ENCODE measurements around the gene ZNF718. TPM values are rescaled to one million over a fixed set of nuclear protein-coding genes. Genes with fewer than 3 reads are reported as not detected.

Gene ZNF718
- total and polyA plus RNA-seq, 2 donors (not counting 3 experiments of a cell fraction or from before 2014, with no cell fraction given): 0.99 to 12.1 TPM

DNA sequence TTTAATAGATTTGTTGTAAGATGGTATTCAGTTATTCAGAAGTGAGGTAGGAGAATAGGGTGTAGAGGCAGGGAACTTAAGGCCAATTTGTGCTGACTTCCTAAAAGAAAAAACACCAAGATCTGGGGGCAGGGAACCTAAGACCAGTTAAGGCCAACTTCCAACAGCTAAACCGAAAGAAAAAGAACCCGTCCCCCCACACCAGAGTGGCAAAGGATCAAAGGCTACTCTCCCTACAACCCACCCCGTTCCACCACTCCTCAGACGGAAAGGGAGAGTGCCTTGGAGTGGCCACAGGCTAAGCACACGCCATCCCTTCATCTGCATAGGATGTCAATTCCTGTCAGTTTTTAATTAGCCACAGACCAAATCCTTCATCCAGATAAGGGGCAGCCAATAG lies 3.7 kb upstream of the ZNF718 start:
- peaks cover 7% of the 10 kb centered on the region for H3K79me2 ChIP-seq (ENCODE audit: control insufficient read depth, insufficient read depth, low read length)
- H3K4me1 ChIP-seq (ENCODE audit: control insufficient read depth, extremely low read depth, insufficient read depth, low read length): peaks cover 3% of the 10 kb centered on the region
- no peak for DNase-seq (ENCODE audit: low read depth, low spot score)
- TF ChIP-seq MYC (IDR thresholded peaks at IDR 0.05; ENCODE audit: low read depth, low read length) (no peak), POLR2AphosphoS5 (IDR thresholded peaks at IDR 0.05; ENCODE audit: insufficient read depth, low read depth, low read length) (no peak), FOS (IDR thresholded peaks at IDR 0.05; ENCODE audit: borderline replicate concordance, insufficient read depth, low read length) (no peak), POLR2A (IDR thresholded peaks at IDR 0.05; ENCODE audit: low read depth, low read length) (no peak), GATA2 (IDR thresholded peaks at IDR 0.05; ENCODE audit: insufficient read depth, insufficient read length, low read depth, low read length) (no peak)
- TF ChIP-seq, protein P1, sequence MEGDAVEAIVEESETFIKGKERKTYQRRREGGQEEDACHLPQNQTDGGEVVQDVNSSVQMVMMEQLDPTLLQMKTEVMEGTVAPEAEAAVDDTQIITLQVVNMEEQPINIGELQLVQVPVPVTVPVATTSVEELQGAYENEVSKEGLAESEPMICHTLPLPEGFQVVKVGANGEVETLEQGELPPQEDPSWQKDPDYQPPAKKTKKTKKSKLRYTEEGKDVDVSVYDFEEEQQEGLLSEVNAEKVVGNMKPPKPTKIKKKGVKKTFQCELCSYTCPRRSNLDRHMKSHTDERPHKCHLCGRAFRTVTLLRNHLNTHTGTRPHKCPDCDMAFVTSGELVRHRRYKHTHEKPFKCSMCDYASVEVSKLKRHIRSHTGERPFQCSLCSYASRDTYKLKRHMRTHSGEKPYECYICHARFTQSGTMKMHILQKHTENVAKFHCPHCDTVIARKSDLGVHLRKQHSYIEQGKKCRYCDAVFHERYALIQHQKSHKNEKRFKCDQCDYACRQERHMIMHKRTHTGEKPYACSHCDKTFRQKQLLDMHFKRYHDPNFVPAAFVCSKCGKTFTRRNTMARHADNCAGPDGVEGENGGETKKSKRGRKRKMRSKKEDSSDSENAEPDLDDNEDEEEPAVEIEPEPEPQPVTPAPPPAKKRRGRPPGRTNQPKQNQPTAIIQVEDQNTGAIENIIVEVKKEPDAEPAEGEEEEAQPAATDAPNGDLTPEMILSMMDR (IDR thresholded peaks at IDR 0.05; ENCODE audit: extremely low read depth in 1 of 2, insufficient read depth in 1 of 2, low read depth in 1 of 2, low read length in 2 of 2): no peak
- no peak overlapping the region for H3K4me2 ChIP-seq (ENCODE audit: insufficient read depth, low read length)
- intact Hi-C loops (cut with micrococcal nuclease): loop anchor here (5.0 kb wide), 2 partner anchors 92 to 352 kb away; no protein-coding TSS in a partner anchor
- no peak overlapping the region for H3K4me3 ChIP-seq (replicated peaks in 1 of 3; ENCODE audit: insufficient read depth in 1 of 3, low read depth in 1 of 3, low read length in 3 of 3)
- no peak overlapping the region for H3K9ac ChIP-seq (replicated peaks; ENCODE audit: extremely low read depth, insufficient read depth, low read length)
- H4K20me1 ChIP-seq (replicated peaks; ENCODE audit: control insufficient read depth, extremely low read depth, insufficient read depth, low read length): no peaks in the 10 kb centered on the region
- ChIA-PET CTCF (no interaction called here), POLR2A (no interaction called here)
- H3K36me3 ChIP-seq (ENCODE audit: control insufficient read depth in 2 of 2, extremely low read depth in 1 of 2, insufficient read depth in 2 of 2, low read length in 2 of 2): no peaks in the 10 kb centered on the region
- no peaks in the 10 kb centered on the region for H3K27me3 ChIP-seq (ENCODE audit: control insufficient read depth in 2 of 2, insufficient read depth in 2 of 2, low read length in 2 of 2)
- BruUV-seq (replicated peaks): no TSS peak
- H3K9me3 ChIP-seq (replicated peaks; ENCODE audit: control insufficient read depth, insufficient read depth, low read length): no peaks in the 10 kb centered on the region
- H3K9me1 ChIP-seq (replicated peaks; ENCODE audit: control insufficient read depth, extremely low read depth, insufficient read depth, low read length): no peaks in the 10 kb centered on the region
- no peak for FAIRE-seq
- dilution Hi-C loops (cut with MboI; ENCODE audit: extremely low pct_ligation_motif_present, low sequenced_read_pairs): no loop called here
- no peak overlapping the region for H3K27ac ChIP-seq (ENCODE audit: insufficient read depth, low read depth, low read length)
- H2AFZ ChIP-seq (ENCODE audit: low read depth, low read length): no peak overlapping the region

Data from endothelial cell of umbilical vein (primary cell).